Breast epithelium (tissue), 3 donors: ENCODE data around the gene SPANXN4.

ENCODE experiments used
- POLR2A ChIP-seq: fragments of 450-650 bp; IDR thresholded peaks from one replicate; pipeline ENCODE4 v1.6.1; 2016; ENCODE audit warnings: antibody characterized with exemption, mild to moderate bottlenecking, moderate library complexity
- POLR2AphosphoS5 ChIP-seq, 3 donors: sonication (generic); formaldehyde crosslinking; IDR thresholded peaks; one replicate each; pipeline ENCODE4 v1.6.1; 2017; ENCODE audit warnings: antibody characterized with exemption in 3 of 3
- TF ChIP-seq, protein P1 (sequence below), 3 donors: fragments of 450-650 bp; IDR thresholded peaks; one replicate each; pipeline ENCODE4 v1.5.1; 2016 to 2017; ENCODE audit warnings: antibody characterized with exemption in 3 of 3, mild to moderate bottlenecking in 3 of 3, moderate library complexity in 3 of 3

DNA sequence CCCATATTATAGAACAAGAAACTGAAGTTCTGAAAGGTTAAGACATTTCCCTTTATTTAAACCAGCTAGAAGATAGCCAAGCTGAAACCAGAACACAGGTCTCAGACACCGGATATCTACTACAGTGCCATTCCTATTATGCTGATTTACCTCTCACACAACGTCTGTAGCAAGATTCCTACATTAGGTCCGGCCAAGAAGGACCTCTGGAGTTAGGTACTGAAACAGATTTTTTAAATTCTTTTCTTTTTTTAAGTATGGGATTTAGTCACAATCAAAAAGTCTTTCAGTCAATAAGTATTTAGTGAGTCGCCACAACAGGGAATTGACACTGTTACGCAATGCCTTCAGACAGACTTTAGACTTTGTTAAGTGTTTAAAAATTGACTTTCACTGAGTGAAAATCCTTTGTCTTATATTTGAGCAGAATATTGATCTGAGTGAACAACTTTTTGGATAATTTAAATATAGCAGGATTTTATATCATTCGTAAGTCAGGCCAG lies 26.5 kb upstream of the SPANXN4 start:
- no peak for TF ChIP-seq POLR2A
- TF ChIP-seq, protein P1, sequence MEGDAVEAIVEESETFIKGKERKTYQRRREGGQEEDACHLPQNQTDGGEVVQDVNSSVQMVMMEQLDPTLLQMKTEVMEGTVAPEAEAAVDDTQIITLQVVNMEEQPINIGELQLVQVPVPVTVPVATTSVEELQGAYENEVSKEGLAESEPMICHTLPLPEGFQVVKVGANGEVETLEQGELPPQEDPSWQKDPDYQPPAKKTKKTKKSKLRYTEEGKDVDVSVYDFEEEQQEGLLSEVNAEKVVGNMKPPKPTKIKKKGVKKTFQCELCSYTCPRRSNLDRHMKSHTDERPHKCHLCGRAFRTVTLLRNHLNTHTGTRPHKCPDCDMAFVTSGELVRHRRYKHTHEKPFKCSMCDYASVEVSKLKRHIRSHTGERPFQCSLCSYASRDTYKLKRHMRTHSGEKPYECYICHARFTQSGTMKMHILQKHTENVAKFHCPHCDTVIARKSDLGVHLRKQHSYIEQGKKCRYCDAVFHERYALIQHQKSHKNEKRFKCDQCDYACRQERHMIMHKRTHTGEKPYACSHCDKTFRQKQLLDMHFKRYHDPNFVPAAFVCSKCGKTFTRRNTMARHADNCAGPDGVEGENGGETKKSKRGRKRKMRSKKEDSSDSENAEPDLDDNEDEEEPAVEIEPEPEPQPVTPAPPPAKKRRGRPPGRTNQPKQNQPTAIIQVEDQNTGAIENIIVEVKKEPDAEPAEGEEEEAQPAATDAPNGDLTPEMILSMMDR (IDR thresholded peaks at IDR 0.05) = no peak
- no peak for TF ChIP-seq POLR2AphosphoS5 (IDR thresholded peaks at IDR 0.05)
